IPS-20b (cell line): ENCODE measurements around the gene CTXN1.
A peak's percentile ranks its signal among the peaks of the same experiment; 100 is the strongest.

Experiments
- H3K27ac ChIP-seq: one replicate; pipeline ENCODE4 v1.5.1; 2013; ENCODE audit warnings: low read length
- H3K27me3 ChIP-seq: 2 replicates; pipeline ENCODE4 v1.6.1; 2013; ENCODE audit warnings: mild to moderate bottlenecking, low read length, inconsistent platforms; ENCODE audit not compliant: insufficient read depth
- H3K36me3 ChIP-seq: 2 replicates; pipeline ENCODE4 v1.6.1; 2013; ENCODE audit warnings: low read depth, mild to moderate bottlenecking, inconsistent platforms, low read length, moderate library complexity; ENCODE audit not compliant: insufficient read depth
- H3K4me1 ChIP-seq: 2 replicates; pipeline ENCODE4 v1.6.1; 2013; ENCODE audit warnings: mild to moderate bottlenecking, control low read depth, inconsistent platforms, low read length, moderate library complexity; ENCODE audit not compliant: insufficient read depth
- H3K4me3 ChIP-seq: 2 replicates; pipeline ENCODE4 v1.5.1; 2013; ENCODE audit warnings: mild to moderate bottlenecking, low read length, inconsistent platforms
- H3K9ac ChIP-seq: 2 replicates; pipeline ENCODE4 v1.6.1; 2013; ENCODE audit warnings: low read depth, mild to moderate bottlenecking, inconsistent platforms, low read length, moderate library complexity
- H3K9me3 ChIP-seq: 2 replicates; pipeline ENCODE4 v1.6.1; 2013; ENCODE audit warnings: mild to moderate bottlenecking, low read depth, low read length, inconsistent platforms; ENCODE audit not compliant: insufficient read depth

Gene CTXN1

GRCh38 chr19:7943444-7944176 lies 17.7 kb upstream of the CTXN1 start, which contains the start of gene TIMM44:
Gene TIMM44 (minus strand): TSS chr19:7943666. CDS start chr19:7943651, 15 bp downstream.
- Histone ChIP-seq H3K27me3 (no peaks in the 10 kb centered on the region), H3K4me1 (no peaks in the 10 kb centered on the region), H3K36me3 (peaks cover 36% of the 10 kb centered on the region), H3K9me3 (no peaks in the 10 kb centered on the region), H3K4me3 (peak within 1 kb of the TSS; percentile 92), H3K9ac (peak within 1 kb of the TSS; percentile 100), H3K27ac (peak within 1 kb of the TSS; percentile 88)

GRCh38 chr19:7942981-7943443 lies 17.1 kb upstream of the CTXN1 start:
- Histone ChIP-seq H3K36me3 (peaks cover 41% of the 10 kb centered on the region), H3K9me3 (no peaks in the 10 kb centered on the region), H3K27ac (peak overlapping the region; percentile 88), H3K9ac (peak overlapping the region; percentile 100), H3K4me1 (no peaks in the 10 kb centered on the region), H3K27me3 (no peaks in the 10 kb centered on the region), H3K4me3 (peak overlapping the region; percentile 92)

- H3K4me3 ChIP-seq, result peak overlapping the region; percentile 92
- no peaks in the 10 kb centered on the region for H3K27me3 ChIP-seq
- H3K36me3 ChIP-seq, result peaks cover 48% of the 10 kb centered on the region
These were observed 16.1 kb upstream of the CTXN1 start for GRCh38 chr19:7941895-7942596.

GRCh38 chr19:7940841-7941240 lies 14.9 kb upstream of the CTXN1 start:
- Histone ChIP-seq H3K9ac (no peak overlapping the region), H3K4me1 (no peaks in the 10 kb centered on the region), H3K36me3 (peaks cover 61% of the 10 kb centered on the region), H3K4me3 (no peak overlapping the region), H3K27me3 (no peaks in the 10 kb centered on the region), H3K9me3 (no peaks in the 10 kb centered on the region), H3K27ac (no peak overlapping the region)

More at GRCh38 chr19:7941895-7942596, 16.1 kb upstream of the CTXN1 start:
- H3K9ac ChIP-seq, result peak overlapping the region; percentile 100; the same call in 1 of the 2 replicates
- no peaks in the 10 kb centered on the region for H3K4me1 ChIP-seq
- no peak overlapping the region for H3K27ac ChIP-seq
- H3K9me3 ChIP-seq, result no peaks in the 10 kb centered on the region

- no peak overlapping the region for H3K27ac ChIP-seq
- H3K4me1 ChIP-seq, result no peaks in the 10 kb centered on the region
- no peaks in the 10 kb centered on the region for H3K27me3 ChIP-seq
- no peak overlapping the region for H3K9ac ChIP-seq
- peaks cover 92% of the 10 kb centered on the region for H3K36me3 ChIP-seq
- H3K9me3 ChIP-seq, result no peaks in the 10 kb centered on the region
- H3K4me3 ChIP-seq, result no peak overlapping the region
These were observed 8.8 kb upstream of the CTXN1 start for GRCh38 chr19:7934766-7935165.

GRCh38 chr19:7933828-7934725 lies 8.1 kb upstream of the CTXN1 start:
- no peaks in the 10 kb centered on the region for H3K27me3 ChIP-seq
- H3K4me3 ChIP-seq, result no peak overlapping the region
- peaks cover 88% of the 10 kb centered on the region for H3K36me3 ChIP-seq
- no peak overlapping the region for H3K9ac ChIP-seq
- no peaks in the 10 kb centered on the region for H3K4me1 ChIP-seq
- no peaks in the 10 kb centered on the region for H3K9me3 ChIP-seq
- H3K27ac ChIP-seq, result no peak overlapping the region

- H3K9me3 ChIP-seq, result no peaks in the 10 kb centered on the region
- H3K4me1 ChIP-seq, result no peaks in the 10 kb centered on the region
- H3K27ac ChIP-seq, result no peak overlapping the region
- H3K9ac ChIP-seq, result no peak overlapping the region
- H3K36me3 ChIP-seq, result peaks cover 81% of the 10 kb centered on the region
- no peaks in the 10 kb centered on the region for H3K27me3 ChIP-seq
- H3K4me3 ChIP-seq, result no peak overlapping the region
These were observed 7.5 kb upstream of the CTXN1 start for GRCh38 chr19:7933411-7933810.

GRCh38 chr19:7932930-7933300 lies 7.0 kb upstream of the CTXN1 start:
- Histone ChIP-seq H3K4me1 (no peaks in the 10 kb centered on the region), H3K36me3 (peaks cover 76% of the 10 kb centered on the region), H3K9ac (no peak overlapping the region)

GRCh38 chr19:7932276-7932929 lies 6.5 kb upstream of the CTXN1 start:
- Histone ChIP-seq H3K4me3 (no peak overlapping the region), H3K27me3 (no peaks in the 10 kb centered on the region), H3K4me1 (no peaks in the 10 kb centered on the region), H3K36me3 (peaks cover 71% of the 10 kb centered on the region), H3K9ac (no peak overlapping the region), H3K27ac (no peak overlapping the region), H3K9me3 (no peaks in the 10 kb centered on the region)

More at GRCh38 chr19:7932930-7933300, 7.0 kb upstream of the CTXN1 start:
- H3K9me3 ChIP-seq, result no peaks in the 10 kb centered on the region
- H3K27ac ChIP-seq, result no peak overlapping the region
- no peak overlapping the region for H3K4me3 ChIP-seq
- no peaks in the 10 kb centered on the region for H3K27me3 ChIP-seq

- no peak overlapping the region for H3K4me3 ChIP-seq
- H3K9me3 ChIP-seq, result no peaks in the 10 kb centered on the region
- H3K27ac ChIP-seq, result no peak overlapping the region
- peaks cover 61% of the 10 kb centered on the region for H3K36me3 ChIP-seq
- H3K27me3 ChIP-seq, result no peaks in the 10 kb centered on the region
- no peaks in the 10 kb centered on the region; the same call in 1 of the 2 replicates for H3K4me1 ChIP-seq
- H3K9ac ChIP-seq, result no peak overlapping the region
These were observed 5.5 kb upstream of the CTXN1 start for GRCh38 chr19:7931221-7932061.
